Measurements from ENCODE around the gene CACUL1.

CACUL1 gene

GRCh38 chr10:118768041-118768919 is 13.5 kb upstream of the CACUL1 start:
- no peak for DNase-seq

- DNase-seq: no peak
Observed at GRCh38 chr10:118767297-118768040, 12.7 kb upstream of the CACUL1 start.

- no peak for DNase-seq
Observed at GRCh38 chr10:118764195-118764594, 9.4 kb upstream of the CACUL1 start.

GRCh38 chr10:118763202-118763988 is 8.6 kb upstream of the CACUL1 start:
- DNase-seq: no peak

- DNase-seq: no peak
Observed at GRCh38 chr10:118760265-118760664, 5.5 kb upstream of the CACUL1 start.

- no peak for DNase-seq
Observed at GRCh38 chr10:118758449-118758848, 3.7 kb upstream of the CACUL1 start.

- peak; percentile 13 for DNase-seq
Observed at GRCh38 chr10:118754229-118754555, 578 bp downstream of the CACUL1 start.

GRCh38 chr10:118753331-118754228 is 1.2 kb downstream of the CACUL1 start:
- DNase-seq: no peak

- no peak for DNase-seq
Observed at GRCh38 chr10:118752409-118752808, 2.4 kb downstream of the CACUL1 start.

- DNase-seq: no peak
Observed at GRCh38 chr10:118751265-118751664, 3.5 kb downstream of the CACUL1 start.

- no peak for DNase-seq
Observed at GRCh38 chr10:118748041-118748440, 6.7 kb downstream of the CACUL1 start.

GRCh38 chr10:118746246-118746645 is 8.5 kb downstream of the CACUL1 start:
- peak; percentile 1 for DNase-seq

- no peak for DNase-seq
Observed at GRCh38 chr10:118745056-118745455, 9.7 kb downstream of the CACUL1 start.

GRCh38 chr10:118744346-118744918 is 10.3 kb downstream of the CACUL1 start:
- peak; percentile 27 for DNase-seq

- DNase-seq: no peak
Observed at GRCh38 chr10:118742782-118743181, 12.0 kb downstream of the CACUL1 start.

- peak; percentile 45 for DNase-seq
Observed at GRCh38 chr10:118742032-118742431, 12.7 kb downstream of the CACUL1 start.

GRCh38 chr10:118738406-118738805 is 16.4 kb downstream of the CACUL1 start:
- DNase-seq: no peak

GRCh38 chr10:118737603-118738302 is 17.0 kb downstream of the CACUL1 start:
- no peak for DNase-seq

- no peak for DNase-seq
Observed at GRCh38 chr10:118735294-118735693, 19.5 kb downstream of the CACUL1 start.

- no peak for DNase-seq
Observed at GRCh38 chr10:118734475-118734874, 20.3 kb downstream of the CACUL1 start.

All from NCI-H226 (cell line).